Esophagus muscularis mucosa (tissue), 4 donors: ENCODE results near the gene CDK19. TPM values are rescaled to one million over a fixed set of nuclear protein-coding genes. Genes with fewer than 3 reads are reported as not detected.
"Not testable (repeated sequence)": the region's sequence is repeated elsewhere in the genome, so short reads cannot be mapped to it uniquely, and the experiment has no call there.

Experiments used
- DNase-seq: peaks from one replicate; pipeline ENCODE4 v3.0.0-alpha.2; 2017; ENCODE audit errors: extremely low spot score
- H3K27ac ChIP-seq, 4 donors: fragments of 200-600 bp; sonication (generic); replicated peaks in 1 of 4; 1 replicate in 3 of 4; 2 replicates in 1 of 4; pipeline ENCODE4 v1.5.1; 2016 to 2019; ENCODE audit warnings: mild to moderate bottlenecking in 1 of 4
- H3K27me3 ChIP-seq, 4 donors: fragments of 200-600 bp; sonication (generic); one replicate each; pipeline versions ENCODE4 v1.5.1 to v1.6.0; 2016 to 2019
- H3K36me3 ChIP-seq, 4 donors: fragments of 200-600 bp; sonication (generic); one replicate each; pipeline ENCODE4 v1.5.1; 2016 to 2019
- H3K4me1 ChIP-seq, 4 donors: fragments of 200-600 bp; sonication (generic); one replicate each; pipeline ENCODE4 v1.5.1; 2016 to 2019
- H3K4me3 ChIP-seq, 4 donors: fragments of 200-600 bp; sonication (generic); 1 replicate in 2 of 4; 2 replicates in 2 of 4; pipeline ENCODE4 v1.5.1; 2016 to 2019; ENCODE audit warnings: mild to moderate bottlenecking in 4 of 4, moderate library complexity in 1 of 4
- H3K9me3 ChIP-seq, 4 donors: fragments of 200-600 bp; sonication (generic); 1 replicate in 3 of 4; 2 replicates in 1 of 4; pipeline ENCODE4 v1.5.1; 2016 to 2019
- CTCF ChIP-seq, 3 experiments: fragments of 200-600 bp in 2 of 3; fragments of 450-650 bp in 1 of 3; sonication (generic) in 2 of 3; IDR thresholded peaks; one replicate each; pipeline ENCODE4 v1.5.1; 2017 to 2019; ENCODE audit warnings: antibody characterized with exemption in 3 of 3, mild to moderate bottlenecking in 2 of 3, moderate library complexity in 1 of 3
- EP300 ChIP-seq: sonication (generic); formaldehyde crosslinking; IDR thresholded peaks from one replicate; pipeline ENCODE4 v1.6.1; 2017; ENCODE audit warnings: antibody characterized with exemption
- POLR2A ChIP-seq: fragments of 450-650 bp; IDR thresholded peaks from one replicate; pipeline ENCODE4 v1.6.1; 2017; ENCODE audit warnings: antibody characterized with exemption, moderate library complexity, mild to moderate bottlenecking, low read depth
- POLR2AphosphoS5 ChIP-seq, 2 donors: sonication (generic); formaldehyde crosslinking; IDR thresholded peaks; one replicate each; pipeline ENCODE4 v1.6.1; 2017; ENCODE audit warnings: antibody characterized with exemption in 2 of 2
- WGBS: methylation state at CpG from one replicate; pipeline ENCODE4 v1.1.5; 2018; 5-methylcytosine and 5-hydroxymethylcytosine counted together
- intact Hi-C: fragments of 100-400 bp; cut with DNase I; formaldehyde crosslinking; loops from one replicate; pipeline ENCODE4 v1.15.1; 2023
- total RNA-seq, 4 donors: library from RNA; depleted of rRNA; stranded (reverse); fragments of >200 nt; gene quantifications; one replicate each; pipeline versions ENCODE4 v1.1.0 to v1.2.1, GENCODE V29; 2016

Gene CDK19
- total RNA-seq, 4 donors from 2014 or later = 12.0 to 15.0 (median 13.6) TPM

GRCh38 chr6:110720066-110720465 is 95.2 kb downstream of the CDK19 start:
- Histone ChIP-seq H3K9me3 (no peaks in the 10 kb centered on the region), H3K36me3 (no peaks in the 10 kb centered on the region), H3K27ac (no peak overlapping the region), H3K4me1 (no peaks in the 10 kb centered on the region), H3K27me3 (no peaks in the 10 kb centered on the region), H3K4me3 (no peak overlapping the region)
- DNase-seq = no peak
- 90% methylated on average over 3 of the region's 3 CpGs for WGBS
- TF ChIP-seq POLR2A (no peak), EP300 (no peak), CTCF (IDR thresholded peaks at IDR 0.05) (no peak), POLR2AphosphoS5 (IDR thresholded peaks at IDR 0.05) (no peak)
- intact Hi-C loops = no loop called here

- H3K9me3 ChIP-seq, H3K27ac ChIP-seq, H3K4me3 ChIP-seq, DNase-seq, H3K27me3 ChIP-seq, H3K4me1 ChIP-seq, H3K36me3 ChIP-seq, intact Hi-C loops: not testable (repeated sequence)
- 88% methylated on average over 7 of the region's 7 CpGs for WGBS
Measured at GRCh38 chr6:110719601-110720000, 95.7 kb downstream of the CDK19 start.

- no peaks in the 10 kb centered on the region for H3K9me3 ChIP-seq
- no peaks in the 10 kb centered on the region for H3K4me1 ChIP-seq
- intact Hi-C loops = no loop called here
- no peaks in the 10 kb centered on the region for H3K27me3 ChIP-seq
- TF ChIP-seq POLR2AphosphoS5 (IDR thresholded peaks at IDR 0.05) (no peak), EP300 (no peak), POLR2A (no peak), CTCF (IDR thresholded peaks at IDR 0.05) (no peak)
- no peak for DNase-seq
- no peak overlapping the region for H3K27ac ChIP-seq
- H3K4me3 ChIP-seq = no peak overlapping the region
- no peaks in the 10 kb centered on the region for H3K36me3 ChIP-seq
- WGBS = 85% methylated on average over 1 of the region's 1 CpG
Measured at GRCh38 chr6:110714143-110714542, 101.1 kb downstream of the CDK19 start.

- intact Hi-C loops = no loop called here
- WGBS = 96% methylated on average over 3 of the region's 3 CpGs
Measured at GRCh38 chr6:110712238-110712637, 103.0 kb downstream of the CDK19 start.

GRCh38 chr6:110710115-110710514 is 105.2 kb downstream of the CDK19 start:
- intact Hi-C loops = no loop called here
- Histone ChIP-seq H3K9me3 (no peaks in the 10 kb centered on the region), H3K27me3 (no peaks in the 10 kb centered on the region), H3K4me3 (no peak overlapping the region), H3K27ac (no peak overlapping the region), H3K36me3 (no peaks in the 10 kb centered on the region), H3K4me1 (no peaks in the 10 kb centered on the region)
- TF ChIP-seq EP300 = no peak
- no peak for TF ChIP-seq POLR2A
- TF ChIP-seq CTCF (IDR thresholded peaks at IDR 0.05) = no peak
- TF ChIP-seq POLR2AphosphoS5 (IDR thresholded peaks at IDR 0.05) = no peak
- DNase-seq = no peak
- WGBS = 68% methylated on average over 3 of the region's 3 CpGs

More at GRCh38 chr6:110712238-110712637, 103.0 kb downstream of the CDK19 start:
- H3K4me3 ChIP-seq = no peak overlapping the region
- H3K4me1 ChIP-seq = no peaks in the 10 kb centered on the region
- H3K27me3 ChIP-seq = no peaks in the 10 kb centered on the region
- TF ChIP-seq CTCF (IDR thresholded peaks at IDR 0.05) (no peak), POLR2AphosphoS5 (IDR thresholded peaks at IDR 0.05) (no peak), POLR2A (no peak)
- no peaks in the 10 kb centered on the region for H3K36me3 ChIP-seq
- no peak overlapping the region for H3K27ac ChIP-seq
- no peaks in the 10 kb centered on the region for H3K9me3 ChIP-seq
- DNase-seq = no peak
